Epithelial cell of prostate (primary cell): ENCODE measurements around the gene PARD3B.

Experiments used
- DNase-seq: peaks from one replicate; pipeline ENCODE4 v3.0.0-alpha.2; 2011; ENCODE audit warnings: low read depth, low spot score
- H3K27ac ChIP-seq: fragments of 450-650 bp; 2 replicates; pipeline ENCODE4 v1.5.1; 2017; ENCODE audit warnings: mild to moderate bottlenecking

PARD3B gene

GRCh38 chr2:205637320-205637602 is 1092.0 kb downstream of the PARD3B start:
- no peak for DNase-seq
- H3K27ac ChIP-seq, result no peak overlapping the region

GRCh38 chr2:205637779-205638503 is 1092.7 kb downstream of the PARD3B start:
- no peak for DNase-seq
- peak overlapping the region; percentile 45 for H3K27ac ChIP-seq

- no peak for DNase-seq
- no peak overlapping the region for H3K27ac ChIP-seq
Observed at GRCh38 chr2:205640716-205641115, 1095.4 kb downstream of the PARD3B start.

GRCh38 chr2:205642599-205643356 is 1097.5 kb downstream of the PARD3B start:
- DNase-seq, result no peak
- H3K27ac ChIP-seq, result no peak overlapping the region

GRCh38 chr2:205643391-205643885 is 1098.2 kb downstream of the PARD3B start:
- no peak overlapping the region for H3K27ac ChIP-seq
- no peak for DNase-seq

- DNase-seq, result no peak
- no peak overlapping the region for H3K27ac ChIP-seq
Observed at GRCh38 chr2:205644018-205644417, 1098.7 kb downstream of the PARD3B start.

GRCh38 chr2:205646680-205647079 is 1101.4 kb downstream of the PARD3B start:
- no peak for DNase-seq

GRCh38 chr2:205650450-205650849 is 1105.2 kb downstream of the PARD3B start:
- DNase-seq, result no peak

More at GRCh38 chr2:205646680-205647079, 1101.4 kb downstream of the PARD3B start:
- H3K27ac ChIP-seq, result no peak overlapping the region

GRCh38 chr2:205650931-205651330 is 1105.7 kb downstream of the PARD3B start:
- DNase-seq, result no peak
- H3K27ac ChIP-seq, result no peak overlapping the region

More at GRCh38 chr2:205650450-205650849, 1105.2 kb downstream of the PARD3B start:
- H3K27ac ChIP-seq, result no peak overlapping the region

- no peak for DNase-seq
- no peak overlapping the region for H3K27ac ChIP-seq
Observed at GRCh38 chr2:205651719-205652118, 1106.4 kb downstream of the PARD3B start.

GRCh38 chr2:205654878-205655605 is 1109.8 kb downstream of the PARD3B start:
- H3K27ac ChIP-seq, result no peak overlapping the region
- no peak for DNase-seq

GRCh38 chr2:205655779-205656456 is 1110.6 kb downstream of the PARD3B start:
- no peak for DNase-seq
- no peak overlapping the region for H3K27ac ChIP-seq

GRCh38 chr2:205656461-205656860 is 1111.2 kb downstream of the PARD3B start:
- DNase-seq, result no peak
- H3K27ac ChIP-seq, result no peak overlapping the region

GRCh38 chr2:205656941-205657340 is 1111.7 kb downstream of the PARD3B start:
- no peak overlapping the region for H3K27ac ChIP-seq
- DNase-seq, result no peak

- no peak for DNase-seq
- no peak overlapping the region for H3K27ac ChIP-seq
Observed at GRCh38 chr2:205657579-205657978, 1112.3 kb downstream of the PARD3B start.

- H3K27ac ChIP-seq, result peak overlapping the region; percentile 21
- no peak for DNase-seq
Observed at GRCh38 chr2:205658068-205658467, 1112.8 kb downstream of the PARD3B start.

GRCh38 chr2:205658572-205658971 is 1113.3 kb downstream of the PARD3B start:
- DNase-seq, result no peak
- peak overlapping the region; percentile 21 for H3K27ac ChIP-seq

- DNase-seq, result no peak
- peak overlapping the region; percentile 77 for H3K27ac ChIP-seq
Observed at GRCh38 chr2:205659922-205660321, 1114.6 kb downstream of the PARD3B start.

- DNase-seq, result peak; percentile 81
- peak overlapping the region; percentile 77 for H3K27ac ChIP-seq
Observed at GRCh38 chr2:205660521-205661124, 1115.3 kb downstream of the PARD3B start.

GRCh38 chr2:205661281-205661680 is 1116.0 kb downstream of the PARD3B start:
- DNase-seq, result no peak

More at GRCh38 chr2:205661281-205661680, 1116.0 kb downstream of the PARD3B start:
- H3K27ac ChIP-seq, result peak overlapping the region; percentile 77
